22Rv1 (cell line): ENCODE results near the gene IL20.

Experiments used
- CTCF ChIP-seq: fragments of 450-650 bp; IDR thresholded peaks from 2 replicates; pipeline ENCODE4 v1.5.1; 2017; ENCODE audit warnings: mild to moderate bottlenecking
- ZFX ChIP-seq: fragments of 450-650 bp; IDR thresholded peaks from 2 replicates; pipeline ENCODE4 v1.6.1; 2017; ENCODE audit warnings: antibody characterized with exemption, borderline replicate concordance

GRCh38 chr1:206895325-206895724 lies 29.9 kb downstream of the IL20 start:
- TF ChIP-seq CTCF (no peak), ZFX (no peak)
